ENCODE results near the gene CD22.

DNA sequence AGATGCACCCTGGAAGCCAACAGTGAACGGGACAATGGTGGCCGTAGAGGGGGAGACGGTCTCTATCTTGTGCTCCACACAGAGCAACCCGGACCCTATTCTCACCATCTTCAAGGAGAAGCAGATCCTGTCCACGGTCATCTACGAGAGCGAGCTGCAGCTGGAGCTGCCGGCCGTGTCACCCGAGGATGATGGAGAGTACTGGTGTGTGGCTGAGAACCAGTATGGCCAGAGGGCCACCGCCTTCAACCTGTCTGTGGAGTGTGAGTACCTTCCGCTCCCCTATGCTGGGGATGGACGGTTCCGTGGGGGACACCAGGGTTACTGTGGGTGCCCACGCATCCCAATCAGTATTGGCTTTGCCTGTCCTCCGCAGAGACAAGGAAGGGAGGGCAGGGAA, 26.5 kb upstream of the CD22 start:
- TF ChIP-seq CTCF (IDR thresholded peaks at IDR 0.05) (no peak), POLR2A (IDR thresholded peaks at IDR 0.05) (no peak)
